CD8-positive, alpha-beta memory T cell (primary cell): ENCODE measurements around the gene SPATA16. TPM values are rescaled to one million over a fixed set of nuclear protein-coding genes. Genes with fewer than 3 reads are reported as not detected.
A peak's percentile ranks its signal among the peaks of the same experiment; 100 is the strongest.

Experiments
- CTCF ChIA-PET: fragments of 350-600 bp; sonication (Branson Sonifier 250); formaldehyde crosslinking; loops from one replicate; lab custom pipeline; 2021; ENCODE audit warnings: antibody characterized with exemption; lab: Charles Lee
- POLR2A ChIA-PET: fragments of 350-600 bp; sonication (Branson Sonifier 250); formaldehyde crosslinking; loops from one replicate; lab custom pipeline; 2021; ENCODE audit warnings: antibody characterized with exemption; lab: Charles Lee
- DNase-seq, 5 donors: peaks; one replicate each; pipeline versions ENCODE4 v3.0.0 to v3.0.0-alpha.2; 2020 to 2022; ENCODE audit warnings: mixed read lengths in 1 of 5
- H3K27ac ChIP-seq: one replicate; pipeline ENCODE4 v1.7.0; 2013; ENCODE audit warnings: low read depth, mild to moderate bottlenecking, low read length, moderate library complexity
- H3K27me3 ChIP-seq: 2 replicates; pipeline ENCODE4 v1.7.0; 2013; ENCODE audit warnings: low read length, mild to moderate bottlenecking; ENCODE audit not compliant: insufficient read depth, poor library complexity, severe bottlenecking
- H3K36me3 ChIP-seq: 2 replicates; pipeline ENCODE4 v1.7.0; 2013; ENCODE audit warnings: mild to moderate bottlenecking, low read length, moderate library complexity; ENCODE audit not compliant: insufficient read depth
- H3K4me1 ChIP-seq: 2 replicates; pipeline ENCODE4 v1.7.0; 2013; ENCODE audit warnings: mild to moderate bottlenecking, low read length, moderate library complexity; ENCODE audit not compliant: insufficient read depth
- H3K4me3 ChIP-seq: 2 replicates; pipeline ENCODE4 v1.7.0; 2013; ENCODE audit warnings: mild to moderate bottlenecking, low read length
- H3K9me3 ChIP-seq: 2 replicates; pipeline ENCODE4 v1.7.0; 2013; ENCODE audit warnings: mild to moderate bottlenecking, low read length
- H3K27ac Mint-ChIP-seq, 8 donors: one replicate each; pipeline ENCODE4 v1.8.0; 2020 to 2021; ENCODE audit warnings: mixed read lengths in 8 of 8, mild to moderate bottlenecking in 6 of 8, inconsistent platforms in 3 of 8, moderate library complexity in 3 of 8
- H3K27me3 Mint-ChIP-seq, 2 donors: one replicate each; pipeline ENCODE4 v1.8.0; 2020 to 2021; ENCODE audit warnings: mixed read lengths in 2 of 2, mild to moderate bottlenecking in 1 of 2, moderate library complexity in 1 of 2
- H3K36me3 Mint-ChIP-seq, 3 donors: one replicate each; pipeline ENCODE4 v1.8.0; 2020 to 2021; ENCODE audit warnings: mixed read lengths in 3 of 3, inconsistent platforms in 1 of 3, mild to moderate bottlenecking in 1 of 3
- H3K4me1 Mint-ChIP-seq, 3 donors: one replicate each; pipeline ENCODE4 v1.8.0; 2020 to 2021; ENCODE audit warnings: mixed read lengths in 3 of 3, inconsistent platforms in 1 of 3, mild to moderate bottlenecking in 1 of 3
- H3K4me3 Mint-ChIP-seq, 7 donors: one replicate each; pipeline ENCODE4 v1.8.0; 2020 to 2021; ENCODE audit warnings: mixed read lengths in 7 of 7, mild to moderate bottlenecking in 6 of 7, moderate library complexity in 4 of 7, inconsistent platforms in 2 of 7
- H3K9me3 Mint-ChIP-seq, 5 donors: one replicate each; pipeline ENCODE4 v1.8.0; 2020 to 2022; ENCODE audit warnings: mixed read lengths in 5 of 5, mild to moderate bottlenecking in 3 of 5, moderate library complexity in 2 of 5, inconsistent platforms in 1 of 5
- polyA plus RNA-seq: library from polyadenylated mRNA; unstranded; fragments of 300-500 nt; fragmentation: Illumina TruSeq; gene quantifications from one replicate; pipeline ENCODE4 v1.2.3, GENCODE V29; 2021
- total RNA-seq, 2 experiments: library from RNA; stranded (reverse); gene quantifications; one replicate each; pipeline ENCODE4 v1.2.3, GENCODE V29; 2021

The SPATA16 gene
- total and polyA plus RNA-seq, 3 experiments from 2014 or later = not detected

- ChIA-PET CTCF (no interaction called here), POLR2A (no interaction called here)
- Mint-ChIP-seq H3K9me3 (peaks cover 0 to 14% (median 0%) of the 10 kb centered on the region in 5 donors), H3K27me3 (no peaks in the 10 kb centered on the region), H3K4me3 (no peak overlapping the region), H3K27ac (no peak overlapping the region), H3K4me1 (no peaks in the 10 kb centered on the region), H3K36me3 (no peaks in the 10 kb centered on the region)
- no peaks in the 10 kb centered on the region for H3K36me3 ChIP-seq
- no peaks in the 10 kb centered on the region for H3K27me3 ChIP-seq
- DNase-seq = no peak
- no peak overlapping the region for H3K4me3 ChIP-seq
- H3K27ac ChIP-seq = no peak overlapping the region
- no peaks in the 10 kb centered on the region for H3K4me1 ChIP-seq
- no peaks in the 10 kb centered on the region for H3K9me3 ChIP-seq
These were observed 131.6 kb downstream of the SPATA16 start for GRCh38 chr3:173009410-173009809.

- Histone ChIP-seq H3K4me3 (no peak overlapping the region), H3K27me3 (no peaks in the 10 kb centered on the region), H3K36me3 (no peaks in the 10 kb centered on the region), H3K27ac (no peak overlapping the region), H3K9me3 (no peaks in the 10 kb centered on the region), H3K4me1 (no peaks in the 10 kb centered on the region)
- Mint-ChIP-seq H3K4me1 (no peaks in the 10 kb centered on the region), H3K4me3 (no peak overlapping the region), H3K9me3 (peaks cover 0 to 14% (median 0%) of the 10 kb centered on the region in 5 donors), H3K27ac (no peak overlapping the region), H3K36me3 (no peaks in the 10 kb centered on the region), H3K27me3 (no peaks in the 10 kb centered on the region)
- CTCF ChIA-PET = no interaction called here
- no peak for DNase-seq
- POLR2A ChIA-PET = no interaction called here
These were observed 132.1 kb downstream of the SPATA16 start for GRCh38 chr3:173008978-173009377.

- Histone ChIP-seq H3K36me3 (no peaks in the 10 kb centered on the region), H3K27ac (peak overlapping the region; percentile 52), H3K4me3 (no peak overlapping the region), H3K27me3 (no peaks in the 10 kb centered on the region), H3K9me3 (no peaks in the 10 kb centered on the region), H3K4me1 (no peaks in the 10 kb centered on the region)
- Mint-ChIP-seq H3K4me3 (no peak overlapping the region), H3K27ac (no peak overlapping the region), H3K27me3 (no peaks in the 10 kb centered on the region), H3K4me1 (no peaks in the 10 kb centered on the region), H3K36me3 (no peaks in the 10 kb centered on the region), H3K9me3 (peaks cover 0 to 14% (median 0%) of the 10 kb centered on the region in 5 donors)
- ChIA-PET POLR2A (interaction anchor here (0.5 kb wide), 1 partner anchor 11 kb away, joined by 5 read pairs; no protein-coding TSS in a partner anchor), CTCF (no interaction called here)
- no peak for DNase-seq
These were observed 133.8 kb downstream of the SPATA16 start for GRCh38 chr3:173007079-173007723.

- no peaks in the 10 kb centered on the region for H3K27me3 ChIP-seq
- H3K36me3 Mint-ChIP-seq = no peaks in the 10 kb centered on the region
- no peaks in the 10 kb centered on the region for H3K4me1 Mint-ChIP-seq
- H3K4me1 ChIP-seq = no peaks in the 10 kb centered on the region
- no peaks in the 10 kb centered on the region for H3K27me3 Mint-ChIP-seq
- no peak overlapping the region for H3K4me3 Mint-ChIP-seq
- H3K4me3 ChIP-seq = no peak overlapping the region
- ChIA-PET CTCF (no interaction called here), POLR2A (no interaction called here)
- DNase-seq = no peak
- no peak overlapping the region for H3K27ac ChIP-seq
- peaks cover 0 to 15% (median 2%) of the 10 kb centered on the region in 5 donors for H3K9me3 Mint-ChIP-seq
- no peaks in the 10 kb centered on the region for H3K9me3 ChIP-seq
- H3K36me3 ChIP-seq = no peaks in the 10 kb centered on the region
- no peak overlapping the region for H3K27ac Mint-ChIP-seq
These were observed 135.0 kb downstream of the SPATA16 start for GRCh38 chr3:173006006-173006405.

GRCh38 chr3:173004681-173005080, 136.4 kb downstream of the SPATA16 start:
- Histone ChIP-seq H3K4me3 (no peak overlapping the region), H3K9me3 (no peaks in the 10 kb centered on the region), H3K4me1 (no peaks in the 10 kb centered on the region), H3K36me3 (no peaks in the 10 kb centered on the region), H3K27me3 (no peaks in the 10 kb centered on the region), H3K27ac (no peak overlapping the region)
- no peaks in the 10 kb centered on the region for H3K36me3 Mint-ChIP-seq
- H3K9me3 Mint-ChIP-seq = peaks cover 1 to 11% (median 4%) of the 10 kb centered on the region in 5 donors
- ChIA-PET CTCF (no interaction called here), POLR2A (interaction anchor here (0.7 kb wide), 1 partner anchor 96 kb away, joined by 4 read pairs; no protein-coding TSS in a partner anchor)
- no peaks in the 10 kb centered on the region for H3K27me3 Mint-ChIP-seq
- no peak overlapping the region for H3K4me3 Mint-ChIP-seq
- H3K27ac Mint-ChIP-seq = no peak overlapping the region
- H3K4me1 Mint-ChIP-seq = no peaks in the 10 kb centered on the region
- no peak for DNase-seq

GRCh38 chr3:173003956-173004355, 137.1 kb downstream of the SPATA16 start:
- Histone ChIP-seq H3K4me3 (no peak overlapping the region), H3K36me3 (no peaks in the 10 kb centered on the region), H3K27me3 (no peaks in the 10 kb centered on the region), H3K9me3 (no peaks in the 10 kb centered on the region), H3K4me1 (no peaks in the 10 kb centered on the region), H3K27ac (no peak overlapping the region)
- POLR2A ChIA-PET = no interaction called here
- DNase-seq = no peak
- H3K27me3 Mint-ChIP-seq = no peaks in the 10 kb centered on the region
- CTCF ChIA-PET = no interaction called here
- H3K36me3 Mint-ChIP-seq = no peaks in the 10 kb centered on the region
- no peak overlapping the region for H3K27ac Mint-ChIP-seq
- H3K4me1 Mint-ChIP-seq = no peaks in the 10 kb centered on the region
- no peak overlapping the region for H3K4me3 Mint-ChIP-seq
- H3K9me3 Mint-ChIP-seq = peaks cover 1 to 10% (median 4%) of the 10 kb centered on the region in 5 donors

- POLR2A ChIA-PET = no interaction called here
- Mint-ChIP-seq H3K27ac (no peak overlapping the region), H3K36me3 (no peaks in the 10 kb centered on the region), H3K27me3 (no peaks in the 10 kb centered on the region), H3K4me3 (no peak overlapping the region), H3K9me3 (peaks cover 1 to 11% (median 4%) of the 10 kb centered on the region in 5 donors), H3K4me1 (no peaks in the 10 kb centered on the region)
- Histone ChIP-seq H3K4me1 (no peaks in the 10 kb centered on the region), H3K4me3 (no peak overlapping the region), H3K9me3 (no peaks in the 10 kb centered on the region), H3K27me3 (no peaks in the 10 kb centered on the region), H3K36me3 (no peaks in the 10 kb centered on the region), H3K27ac (no peak overlapping the region)
- DNase-seq = no peak
- CTCF ChIA-PET = no interaction called here
These were observed 137.6 kb downstream of the SPATA16 start for GRCh38 chr3:173003471-173003870.

GRCh38 chr3:173001622-173002021, 139.4 kb downstream of the SPATA16 start:
- no peak for DNase-seq
- Histone ChIP-seq H3K36me3 (no peaks in the 10 kb centered on the region), H3K27ac (no peak overlapping the region), H3K4me1 (no peaks in the 10 kb centered on the region), H3K27me3 (no peaks in the 10 kb centered on the region), H3K4me3 (no peak overlapping the region), H3K9me3 (no peaks in the 10 kb centered on the region)
- Mint-ChIP-seq H3K9me3 (peaks cover 1 to 13% (median 4%) of the 10 kb centered on the region in 5 donors), H3K4me3 (no peak overlapping the region), H3K27ac (no peak overlapping the region), H3K27me3 (no peaks in the 10 kb centered on the region), H3K36me3 (no peaks in the 10 kb centered on the region), H3K4me1 (no peaks in the 10 kb centered on the region)
- ChIA-PET POLR2A (no interaction called here), CTCF (no interaction called here)
